ENCODE results near the gene NOTCH3. TPM values are rescaled to one million over a fixed set of nuclear protein-coding genes. Genes with fewer than 3 reads are reported as not detected.

The NOTCH3 gene
- total RNA-seq, 1 experiment from 2014 or later: 44.7 TPM

DNA sequence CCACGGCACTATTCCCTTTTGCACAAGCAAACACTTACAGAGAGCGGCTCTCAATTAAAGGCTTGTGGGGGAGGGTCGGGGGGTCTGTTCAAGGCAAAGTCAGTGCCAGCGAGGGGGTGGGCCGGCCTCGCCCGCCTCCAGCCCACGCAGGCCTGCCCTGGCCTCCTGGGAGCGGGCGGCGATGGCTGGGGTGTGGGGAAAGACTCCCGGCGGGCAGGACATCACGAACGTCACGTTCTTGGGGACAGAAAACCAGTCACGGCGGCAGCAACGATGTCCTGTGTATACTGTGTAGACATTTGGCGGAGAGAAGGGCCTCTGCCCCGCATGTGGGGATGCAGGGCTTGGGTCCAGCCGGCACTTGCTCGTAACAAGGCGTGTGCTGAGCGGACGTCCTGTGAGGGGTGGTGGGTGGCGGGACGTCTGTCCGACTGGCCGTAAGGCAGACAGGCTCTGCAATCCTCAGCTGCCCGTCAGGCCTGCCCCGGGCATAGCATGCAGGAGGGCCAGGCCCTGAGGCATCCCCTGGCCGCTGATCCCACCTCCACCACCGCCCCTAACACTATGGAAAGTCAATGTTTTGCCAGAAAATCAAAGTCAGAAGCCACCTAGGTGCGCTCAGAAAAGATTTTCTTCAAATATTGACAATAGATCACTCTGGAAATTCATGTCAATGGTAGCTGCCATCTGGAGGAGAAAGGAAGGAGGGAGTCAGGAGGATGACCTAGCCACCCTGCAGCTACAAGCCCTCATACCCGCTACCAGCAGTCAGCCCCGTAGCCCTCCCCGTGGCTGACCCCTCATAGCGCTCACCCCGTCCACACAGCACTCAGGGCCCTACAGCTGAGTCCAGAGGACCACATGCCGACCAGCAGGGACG is 37.2 kb upstream of the NOTCH3 start:
- Mint-ChIP-seq H3K4me3 (ENCODE audit: low read depth, unreplicated experiment) (no peak overlapping the region), H3K27ac (ENCODE audit: unreplicated experiment) (no peak overlapping the region), H3K36me3 (ENCODE audit: insufficient read depth, unreplicated experiment) (peaks cover 70% of the 10 kb centered on the region), H3K4me1 (ENCODE audit: low read depth, unreplicated experiment) (no peaks in the 10 kb centered on the region), H3K27me3 (ENCODE audit: unreplicated experiment) (no peaks in the 10 kb centered on the region), H3K9me3 (ENCODE audit: low read depth, unreplicated experiment) (no peaks in the 10 kb centered on the region)
- intact Hi-C loops (cut with micrococcal nuclease; ENCODE audit: unreplicated experiment): no loop called here
- CTCF ChIA-PET: no interaction called here
- DNase-seq: no peak
- TF ChIP-seq, protein P1, sequence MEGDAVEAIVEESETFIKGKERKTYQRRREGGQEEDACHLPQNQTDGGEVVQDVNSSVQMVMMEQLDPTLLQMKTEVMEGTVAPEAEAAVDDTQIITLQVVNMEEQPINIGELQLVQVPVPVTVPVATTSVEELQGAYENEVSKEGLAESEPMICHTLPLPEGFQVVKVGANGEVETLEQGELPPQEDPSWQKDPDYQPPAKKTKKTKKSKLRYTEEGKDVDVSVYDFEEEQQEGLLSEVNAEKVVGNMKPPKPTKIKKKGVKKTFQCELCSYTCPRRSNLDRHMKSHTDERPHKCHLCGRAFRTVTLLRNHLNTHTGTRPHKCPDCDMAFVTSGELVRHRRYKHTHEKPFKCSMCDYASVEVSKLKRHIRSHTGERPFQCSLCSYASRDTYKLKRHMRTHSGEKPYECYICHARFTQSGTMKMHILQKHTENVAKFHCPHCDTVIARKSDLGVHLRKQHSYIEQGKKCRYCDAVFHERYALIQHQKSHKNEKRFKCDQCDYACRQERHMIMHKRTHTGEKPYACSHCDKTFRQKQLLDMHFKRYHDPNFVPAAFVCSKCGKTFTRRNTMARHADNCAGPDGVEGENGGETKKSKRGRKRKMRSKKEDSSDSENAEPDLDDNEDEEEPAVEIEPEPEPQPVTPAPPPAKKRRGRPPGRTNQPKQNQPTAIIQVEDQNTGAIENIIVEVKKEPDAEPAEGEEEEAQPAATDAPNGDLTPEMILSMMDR (IDR thresholded peaks at IDR 0.05; ENCODE audit: unreplicated experiment): no peak
- BruUV-seq (replicated peaks): no TSS peak

DNA sequence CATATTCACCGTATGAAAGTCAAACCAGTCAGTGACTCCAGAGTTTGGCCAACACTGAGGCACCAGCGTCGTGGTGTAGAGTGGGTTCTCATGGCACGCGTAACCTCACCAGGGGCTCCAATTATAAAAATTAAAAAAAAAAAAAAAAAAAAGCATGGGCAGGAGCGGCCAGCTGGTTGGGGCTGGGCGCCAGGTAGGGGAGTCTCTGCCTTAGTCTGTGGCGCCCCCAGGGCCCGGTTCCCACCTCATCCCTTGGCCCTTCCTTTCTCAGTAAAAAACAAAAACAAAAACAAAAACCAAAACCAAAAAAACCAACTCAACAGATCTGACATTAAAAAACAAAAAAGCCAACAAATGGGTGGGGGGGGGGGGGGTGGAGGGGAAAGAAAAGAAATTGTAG is 36.1 kb upstream of the NOTCH3 start:
- CTCF ChIA-PET: no interaction called here
- no TSS peak for BruUV-seq (replicated peaks)
- intact Hi-C loops (cut with micrococcal nuclease; ENCODE audit: unreplicated experiment): no loop called here
- H3K27ac Mint-ChIP-seq (ENCODE audit: unreplicated experiment): no peak overlapping the region
- H3K9me3 Mint-ChIP-seq (ENCODE audit: low read depth, unreplicated experiment): no peaks in the 10 kb centered on the region
- H3K36me3 Mint-ChIP-seq (ENCODE audit: insufficient read depth, unreplicated experiment): peaks cover 70% of the 10 kb centered on the region
- H3K27me3 Mint-ChIP-seq (ENCODE audit: unreplicated experiment): no peaks in the 10 kb centered on the region
- DNase-seq: no peak
- no peaks in the 10 kb centered on the region for H3K4me1 Mint-ChIP-seq (ENCODE audit: low read depth, unreplicated experiment)
- no peak overlapping the region for H3K4me3 Mint-ChIP-seq (ENCODE audit: low read depth, unreplicated experiment)
- TF ChIP-seq, protein P1 (IDR thresholded peaks at IDR 0.05; ENCODE audit: unreplicated experiment): no peak

DNA sequence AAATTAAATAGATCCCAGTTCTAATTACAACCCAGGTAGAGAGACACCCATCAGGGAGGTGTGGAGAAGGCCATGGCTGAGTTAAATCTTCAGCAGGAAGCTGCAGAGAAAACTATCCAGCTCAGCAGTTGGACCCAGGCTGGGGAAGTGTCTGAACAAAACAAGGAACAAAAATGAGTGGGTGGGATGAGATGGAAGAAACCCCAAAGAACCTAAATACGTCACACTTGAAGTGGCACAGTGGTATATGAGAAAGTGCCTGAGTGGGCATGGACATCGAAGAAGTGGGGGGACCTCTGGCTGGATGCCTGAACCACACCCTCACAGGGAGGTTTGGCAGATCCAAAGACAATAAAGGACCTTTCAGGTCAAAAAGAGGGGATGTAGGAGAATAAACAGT is 35.0 kb upstream of the NOTCH3 start:
- H3K4me3 Mint-ChIP-seq (ENCODE audit: low read depth, unreplicated experiment): no peak overlapping the region

DNA sequence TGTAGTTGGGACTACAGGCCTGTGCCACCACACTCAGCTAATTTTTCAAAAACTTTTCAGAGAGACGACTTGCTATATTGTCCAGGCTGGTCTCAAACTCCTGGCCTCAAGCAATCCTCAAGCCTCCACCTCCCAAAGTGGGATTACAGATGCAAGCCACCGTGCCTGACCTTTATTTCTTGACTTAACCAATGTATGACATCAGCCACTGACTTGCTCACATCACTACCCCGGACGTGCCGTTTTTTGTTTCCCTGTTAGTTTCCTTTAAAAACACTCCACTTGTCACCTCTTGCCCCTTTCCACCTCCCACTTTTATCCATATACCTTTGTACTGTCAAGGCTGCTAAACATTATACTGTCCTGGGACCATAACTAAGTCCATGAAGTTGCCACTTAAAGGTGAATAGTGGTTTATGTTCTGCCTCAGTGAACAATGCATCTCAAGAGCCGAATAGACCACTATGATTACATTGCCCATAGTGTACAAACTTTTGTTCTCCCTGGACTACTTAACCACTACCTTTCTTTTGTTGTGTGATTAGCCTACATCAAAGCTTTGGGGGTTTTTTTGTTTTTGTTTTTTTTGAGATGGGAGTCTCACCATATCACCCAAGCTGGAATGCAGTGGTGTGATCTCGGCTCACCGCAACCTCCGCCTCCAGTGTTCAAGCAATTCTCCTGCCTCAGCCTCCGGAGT is 33.8 kb upstream of the NOTCH3 start:
- no peak overlapping the region for H3K27ac Mint-ChIP-seq (ENCODE audit: unreplicated experiment)
- H3K4me3 Mint-ChIP-seq (ENCODE audit: low read depth, unreplicated experiment): no peak overlapping the region

More for the DNA sequence above, 35.0 kb upstream of the NOTCH3 start:
- Mint-ChIP-seq H3K27ac (ENCODE audit: unreplicated experiment) (no peak overlapping the region), H3K27me3 (ENCODE audit: unreplicated experiment) (no peaks in the 10 kb centered on the region), H3K36me3 (ENCODE audit: insufficient read depth, unreplicated experiment) (peaks cover 63% of the 10 kb centered on the region), H3K4me1 (ENCODE audit: low read depth, unreplicated experiment) (no peaks in the 10 kb centered on the region), H3K9me3 (ENCODE audit: low read depth, unreplicated experiment) (no peaks in the 10 kb centered on the region)
- DNase-seq: no peak
- intact Hi-C loops (cut with micrococcal nuclease; ENCODE audit: unreplicated experiment): no loop called here
- TF ChIP-seq, protein P1 (IDR thresholded peaks at IDR 0.05; ENCODE audit: unreplicated experiment): no peak
- CTCF ChIA-PET: no interaction called here
- no TSS peak for BruUV-seq (replicated peaks)

More for the DNA sequence above, 33.8 kb upstream of the NOTCH3 start:
- BruUV-seq (replicated peaks): no TSS peak
- CTCF ChIA-PET: no interaction called here
- H3K36me3 Mint-ChIP-seq (ENCODE audit: insufficient read depth, unreplicated experiment): peaks cover 59% of the 10 kb centered on the region
- H3K9me3 Mint-ChIP-seq (ENCODE audit: low read depth, unreplicated experiment): no peaks in the 10 kb centered on the region
- DNase-seq: no peak
- no peaks in the 10 kb centered on the region for H3K4me1 Mint-ChIP-seq (ENCODE audit: low read depth, unreplicated experiment)
- TF ChIP-seq, protein P1 (IDR thresholded peaks at IDR 0.05; ENCODE audit: unreplicated experiment): no peak
- no peaks in the 10 kb centered on the region for H3K27me3 Mint-ChIP-seq (ENCODE audit: unreplicated experiment)
- intact Hi-C loops (cut with micrococcal nuclease; ENCODE audit: unreplicated experiment): no loop called here
